Panc1 (cell line): ENCODE measurements around the gene ASCC3.

Source experiments
- CTCF ChIP-seq: fragments of 450-650 bp; IDR thresholded peaks from 2 replicates; pipeline ENCODE4 v1.5.1; 2017; ENCODE audit warnings: mild to moderate bottlenecking
- POLR2AphosphoS5 ChIP-seq: IDR thresholded peaks from 2 replicates; pipeline ENCODE4 v1.6.1; 2012; ENCODE audit warnings: mild to moderate bottlenecking, low read depth, low read length, moderate library complexity

GRCh38 chr6:100906325-100906724 lies 25.2 kb upstream of the ASCC3 start:
- TF ChIP-seq CTCF (peak; percentile 24; the same call in 1 of the 2 replicates), POLR2AphosphoS5 (no peak)
